Mammary epithelial cell (primary cell): ENCODE results near the gene COPA.

Experiments used
- CTCF ChIP-seq, 2 donors: IDR thresholded peaks in 1 of 2; conservative IDR thresholded peaks in 1 of 2; 2 replicates each; pipeline ENCODE4 v1.5.1; 2011 to 2012; ENCODE audit warnings: inconsistent platforms in 2 of 2, low read length in 2 of 2, mild to moderate bottlenecking in 2 of 2, control low read depth in 1 of 2, low read depth in 1 of 2; ENCODE audit not compliant: insufficient read depth in 1 of 2; ENCODE audit errors: extremely low read depth in 1 of 2
- EZH2 ChIP-seq: IDR thresholded peaks from 2 replicates; pipeline ENCODE4 v1.6.1; 2012; ENCODE audit warnings: low read length, inconsistent platforms, borderline replicate concordance

GRCh38 chr1:160353223-160353622, 10.2 kb upstream of the COPA start:
- TF ChIP-seq CTCF (conservative IDR thresholded peaks at IDR 0.05 in 1 of 2, IDR thresholded peaks at IDR 0.05 in 1 of 2; ENCODE audit: extremely low read depth in 1 of 2, insufficient read depth in 1 of 2, low read depth in 1 of 2, low read length in 2 of 2), result no peak
- TF ChIP-seq EZH2, result no peak
